Esophagus muscularis mucosa (tissue), 4 donors: ENCODE data around the gene C16orf74. TPM values are rescaled to one million over a fixed set of nuclear protein-coding genes. Genes with fewer than 3 reads are reported as not detected.

Source experiments
- DNase-seq: peaks from one replicate; pipeline ENCODE4 v3.0.0-alpha.2; 2017; ENCODE audit errors: extremely low spot score
- H3K27ac ChIP-seq, 4 donors: fragments of 200-600 bp; sonication (generic); replicated peaks in 1 of 4; 1 replicate in 3 of 4; 2 replicates in 1 of 4; pipeline ENCODE4 v1.5.1; 2016 to 2019; ENCODE audit warnings: mild to moderate bottlenecking in 1 of 4
- H3K27me3 ChIP-seq, 4 donors: fragments of 200-600 bp; sonication (generic); one replicate each; pipeline versions ENCODE4 v1.5.1 to v1.6.0; 2016 to 2019
- H3K36me3 ChIP-seq, 4 donors: fragments of 200-600 bp; sonication (generic); one replicate each; pipeline ENCODE4 v1.5.1; 2016 to 2019
- H3K4me1 ChIP-seq, 4 donors: fragments of 200-600 bp; sonication (generic); one replicate each; pipeline ENCODE4 v1.5.1; 2016 to 2019
- H3K4me3 ChIP-seq, 4 donors: fragments of 200-600 bp; sonication (generic); 1 replicate in 2 of 4; 2 replicates in 2 of 4; pipeline ENCODE4 v1.5.1; 2016 to 2019; ENCODE audit warnings: mild to moderate bottlenecking in 4 of 4, moderate library complexity in 1 of 4
- H3K9me3 ChIP-seq, 4 donors: fragments of 200-600 bp; sonication (generic); 1 replicate in 3 of 4; 2 replicates in 1 of 4; pipeline ENCODE4 v1.5.1; 2016 to 2019
- EP300 ChIP-seq: sonication (generic); formaldehyde crosslinking; IDR thresholded peaks from one replicate; pipeline ENCODE4 v1.6.1; 2017; ENCODE audit warnings: antibody characterized with exemption
- POLR2A ChIP-seq: fragments of 450-650 bp; IDR thresholded peaks from one replicate; pipeline ENCODE4 v1.6.1; 2017; ENCODE audit warnings: antibody characterized with exemption, moderate library complexity, mild to moderate bottlenecking, low read depth
- POLR2AphosphoS5 ChIP-seq, 2 donors: sonication (generic); formaldehyde crosslinking; IDR thresholded peaks; one replicate each; pipeline ENCODE4 v1.6.1; 2017; ENCODE audit warnings: antibody characterized with exemption in 2 of 2
- WGBS: methylation state at CpG from one replicate; pipeline ENCODE4 v1.1.5; 2018; 5-methylcytosine and 5-hydroxymethylcytosine counted together
- intact Hi-C: fragments of 100-400 bp; cut with DNase I; formaldehyde crosslinking; loops from one replicate; pipeline ENCODE4 v1.15.1; 2023
- small RNA-seq, 3 donors: library from RNA; depleted of rRNA; stranded (forward); fragments of <200 nt; gene quantifications; one replicate each; pipeline ENCODE3, GENCODE V24; 2016
- total RNA-seq, 4 donors: library from RNA; depleted of rRNA; stranded (reverse); fragments of >200 nt; gene quantifications; one replicate each; pipeline versions ENCODE4 v1.1.0 to v1.2.1, GENCODE V29; 2016
- TF ChIP-seq, protein P1 (sequence below), 3 experiments: fragments of 200-600 bp in 2 of 3; fragments of 450-650 bp in 1 of 3; sonication (generic) in 2 of 3; IDR thresholded peaks; one replicate each; pipeline ENCODE4 v1.5.1; 2017 to 2019; ENCODE audit warnings: antibody characterized with exemption in 3 of 3, mild to moderate bottlenecking in 2 of 3, moderate library complexity in 1 of 3

Gene C16orf74
- total RNA-seq, 4 donors from 2014 or later: 0.83 to 2.4 (median 0.83) TPM; not detected in 1

DNA sequence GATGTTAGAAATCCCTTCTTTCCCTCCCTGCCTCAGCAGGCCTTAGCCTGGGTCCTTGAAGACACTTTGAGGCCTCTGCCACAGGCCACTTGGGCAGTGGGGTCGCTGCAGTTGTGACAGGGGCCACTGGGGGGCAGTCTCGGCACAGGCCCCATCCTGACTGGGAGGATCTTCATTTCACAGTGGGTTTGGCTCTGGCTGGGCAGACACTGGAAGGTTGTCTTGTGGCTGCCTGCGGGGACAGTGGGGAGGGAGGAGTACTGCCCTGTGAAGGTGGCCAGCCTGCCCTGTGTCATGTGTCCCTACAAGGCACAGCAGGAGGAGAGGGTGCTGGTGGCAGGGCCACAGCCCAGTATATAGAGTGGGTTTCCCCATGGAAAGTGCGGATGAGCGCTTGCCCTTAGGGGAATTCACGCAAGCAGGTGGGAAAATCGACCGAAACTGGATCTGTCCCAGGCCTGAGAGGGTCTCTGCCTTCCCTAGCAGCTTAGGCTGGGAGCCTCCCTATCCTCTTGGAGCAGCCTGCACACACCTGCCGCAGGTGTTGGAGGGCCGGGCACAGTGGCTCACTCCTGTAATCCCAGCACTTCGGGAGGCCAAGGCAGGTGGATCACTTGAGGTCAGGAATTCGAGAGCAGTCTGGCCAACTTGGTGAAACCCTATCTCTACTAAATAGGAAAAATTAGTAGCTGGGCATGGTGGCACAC, 90.9 kb downstream of the C16orf74 start:
- Histone ChIP-seq H3K4me3 (no peak overlapping the region), H3K4me1 (peaks cover 13 to 14% (median 14%) of the 10 kb centered on the region in 4 donors), H3K27me3 (no peaks in the 10 kb centered on the region), H3K9me3 (no peaks in the 10 kb centered on the region), H3K27ac (peak overlapping the region; percentile 9 to 50 (median 32)), H3K36me3 (peaks cover 57 to 95% (median 87%) of the 10 kb centered on the region in 4 donors)
- WGBS: 81% methylated on average over 12 of the region's 12 CpGs
- TF ChIP-seq, protein P1, sequence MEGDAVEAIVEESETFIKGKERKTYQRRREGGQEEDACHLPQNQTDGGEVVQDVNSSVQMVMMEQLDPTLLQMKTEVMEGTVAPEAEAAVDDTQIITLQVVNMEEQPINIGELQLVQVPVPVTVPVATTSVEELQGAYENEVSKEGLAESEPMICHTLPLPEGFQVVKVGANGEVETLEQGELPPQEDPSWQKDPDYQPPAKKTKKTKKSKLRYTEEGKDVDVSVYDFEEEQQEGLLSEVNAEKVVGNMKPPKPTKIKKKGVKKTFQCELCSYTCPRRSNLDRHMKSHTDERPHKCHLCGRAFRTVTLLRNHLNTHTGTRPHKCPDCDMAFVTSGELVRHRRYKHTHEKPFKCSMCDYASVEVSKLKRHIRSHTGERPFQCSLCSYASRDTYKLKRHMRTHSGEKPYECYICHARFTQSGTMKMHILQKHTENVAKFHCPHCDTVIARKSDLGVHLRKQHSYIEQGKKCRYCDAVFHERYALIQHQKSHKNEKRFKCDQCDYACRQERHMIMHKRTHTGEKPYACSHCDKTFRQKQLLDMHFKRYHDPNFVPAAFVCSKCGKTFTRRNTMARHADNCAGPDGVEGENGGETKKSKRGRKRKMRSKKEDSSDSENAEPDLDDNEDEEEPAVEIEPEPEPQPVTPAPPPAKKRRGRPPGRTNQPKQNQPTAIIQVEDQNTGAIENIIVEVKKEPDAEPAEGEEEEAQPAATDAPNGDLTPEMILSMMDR (IDR thresholded peaks at IDR 0.05): peak; percentile 82 to 92 (median 83)
- no peak for TF ChIP-seq POLR2AphosphoS5 (IDR thresholded peaks at IDR 0.05)
- intact Hi-C loops: loop anchor here (1.0 kb wide), 1 partner anchor 57 kb away; no protein-coding TSS in a partner anchor
- DNase-seq: no peak

DNA sequence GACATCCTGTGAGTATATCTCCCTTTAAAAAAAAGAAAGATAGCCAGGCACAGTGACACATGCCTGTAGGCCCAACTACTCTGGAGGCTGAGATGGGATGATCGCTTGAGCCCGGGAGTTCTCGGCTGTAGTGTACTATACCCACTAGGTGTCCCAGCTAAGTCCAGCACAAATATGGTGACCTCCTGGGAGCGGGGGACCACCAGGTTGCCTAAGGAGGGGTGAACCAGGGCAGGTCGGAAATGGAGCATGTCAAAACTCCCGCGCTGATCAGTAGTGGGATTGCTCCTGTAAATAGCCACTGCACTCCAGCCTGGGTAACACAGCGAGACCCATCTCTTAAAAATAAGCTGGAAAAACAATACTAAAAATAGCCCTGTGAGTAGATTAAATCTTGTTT, 91.6 kb downstream of the C16orf74 start:
- H3K27ac ChIP-seq: peak overlapping the region; percentile 9 to 37 (median 22)
- no peaks in the 10 kb centered on the region for H3K9me3 ChIP-seq
- H3K4me3 ChIP-seq: no peak overlapping the region
- peaks cover 14 to 19% (median 14%) of the 10 kb centered on the region in 4 donors for H3K4me1 ChIP-seq
- peaks cover 51 to 95% (median 87%) of the 10 kb centered on the region in 4 donors for H3K36me3 ChIP-seq
- WGBS: 81% methylated on average over 5 of the region's 8 CpGs
- TF ChIP-seq, protein P1 (IDR thresholded peaks at IDR 0.05): no peak
- TF ChIP-seq POLR2AphosphoS5 (IDR thresholded peaks at IDR 0.05) (no peak), EP300 (no peak), POLR2A (no peak)
- H3K27me3 ChIP-seq: no peaks in the 10 kb centered on the region
- DNase-seq: no peak
- intact Hi-C loops: loop anchor here (1.0 kb wide), 1 partner anchor 58 kb away; no protein-coding TSS in a partner anchor

DNA sequence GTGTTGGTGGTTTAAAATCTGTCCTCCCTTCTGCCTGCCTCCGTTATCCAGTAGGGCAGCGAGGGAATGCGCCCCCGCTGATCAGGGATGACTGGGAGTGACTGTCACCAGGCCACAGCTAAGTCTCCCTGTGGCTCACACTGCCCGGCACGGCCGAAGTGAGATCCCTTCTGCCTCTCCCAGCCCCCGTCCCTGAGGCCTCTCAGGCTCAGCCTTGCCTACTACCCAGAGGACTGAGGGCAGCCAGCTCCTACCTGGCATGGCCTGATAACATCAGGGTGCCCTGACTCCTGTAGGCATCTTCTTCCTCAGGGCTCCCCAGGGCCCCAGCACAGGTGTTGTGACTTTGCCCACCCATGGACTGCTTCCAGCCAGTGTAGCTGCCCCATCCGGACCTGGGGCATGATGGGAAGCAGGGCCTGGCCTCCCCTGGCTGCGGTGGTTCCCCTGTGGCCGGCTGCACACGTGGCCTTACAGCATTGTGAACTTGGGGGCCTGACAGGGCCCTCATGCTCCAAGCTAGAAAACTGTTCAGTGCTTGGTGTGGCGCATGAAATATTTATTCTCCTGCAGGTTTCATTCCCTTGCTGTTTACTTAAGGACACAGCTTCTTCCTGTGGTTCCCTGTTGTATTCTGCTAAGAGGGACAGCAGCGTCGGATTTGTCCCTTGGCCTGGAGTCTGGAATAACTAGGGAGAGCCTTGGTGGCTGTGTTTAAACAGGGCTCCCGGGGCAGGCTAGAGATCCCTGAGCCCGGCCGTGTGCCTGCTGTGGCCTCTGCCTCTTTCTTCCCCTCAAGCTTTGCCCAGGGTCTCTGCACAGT, 92.2 kb downstream of the C16orf74 start:
- intact Hi-C loops: loop anchor here (1.0 kb wide), 1 partner anchor 59 kb away; no protein-coding TSS in a partner anchor
- Histone ChIP-seq H3K9me3 (no peaks in the 10 kb centered on the region), H3K4me1 (peaks cover 14 to 23% (median 18%) of the 10 kb centered on the region in 4 donors), H3K36me3 (peaks cover 49 to 92% (median 85%) of the 10 kb centered on the region in 4 donors), H3K27ac (peak overlapping the region in 3 of 4 donors; percentile 15 to 37 (median 28)), H3K27me3 (no peaks in the 10 kb centered on the region), H3K4me3 (no peak overlapping the region)
- 91% methylated on average over 18 of the region's 18 CpGs for WGBS
- no peak for DNase-seq
- TF ChIP-seq POLR2A (no peak), POLR2AphosphoS5 (IDR thresholded peaks at IDR 0.05) (no peak), EP300 (no peak)
- TF ChIP-seq, protein P1 (IDR thresholded peaks at IDR 0.05): no peak

DNA sequence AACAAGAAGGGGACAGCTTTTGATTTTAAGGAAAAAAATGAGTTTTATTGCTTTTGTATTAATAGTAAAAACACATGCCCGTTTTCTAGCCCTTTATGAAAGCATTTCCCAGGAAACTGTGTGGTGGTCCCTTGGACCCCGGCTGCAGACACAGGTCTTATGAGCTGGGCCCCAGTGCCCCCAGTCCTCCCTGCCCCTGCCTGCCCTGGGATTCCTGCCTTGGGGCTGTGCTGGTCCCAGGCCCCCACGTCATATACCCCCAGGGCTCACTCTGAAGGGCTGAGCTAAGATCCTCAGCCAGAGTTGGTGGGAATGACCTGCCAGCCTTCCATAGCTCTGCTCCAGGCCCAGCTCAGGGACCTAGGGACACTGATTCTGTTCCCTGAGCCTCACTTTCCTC, 92.9 kb downstream of the C16orf74 start:
- Histone ChIP-seq H3K27me3 (no peaks in the 10 kb centered on the region), H3K36me3 (peaks cover 42 to 85% (median 80%) of the 10 kb centered on the region in 4 donors), H3K27ac (no peak overlapping the region), H3K9me3 (no peaks in the 10 kb centered on the region), H3K4me1 (peaks cover 20 to 28% (median 25%) of the 10 kb centered on the region in 4 donors), H3K4me3 (no peak overlapping the region)
- intact Hi-C loops: no loop called here
- DNase-seq: no peak
- TF ChIP-seq POLR2AphosphoS5 (IDR thresholded peaks at IDR 0.05): no peak
- TF ChIP-seq, protein P1 (IDR thresholded peaks at IDR 0.05): no peak
- TF ChIP-seq POLR2A: no peak
- no peak for TF ChIP-seq EP300
- WGBS: 95% methylated on average over 3 of the region's 3 CpGs

Small RNA genes within 50 kb of the gene (small RNA-seq; reads per million reads assigned to genes)
- gene RN7SL381P (0 reads per million in 3 donors), gene RNU1-103P (0 reads per million in 3 donors)

Other genes with a start within 250 kb of the C16orf74 start
- gene GSE1, start 137.8 kb downstream of the C16orf74 start, total RNA-seq: 10 to 100 TPM; 45.4 to 79.4 (median 49.5) TPM
- under 1 TPM in 2 of 4 donors, not detected in 2; 0.17 to 0.84 TPM for gene GINS2, start 62.1 kb downstream of the C16orf74 start, total RNA-seq
- gene EMC8, start 48.4 kb upstream of the C16orf74 start, total RNA-seq: 10 to 100 TPM; 26.0 to 41.3 (median 27.6) TPM
- 100 to 1,000 TPM; 555 to 640 (median 575) TPM for gene COX4I1, start 48.6 kb upstream of the C16orf74 start, total RNA-seq
- 10 to 100 TPM in 2 of 4 donors, 1 to 10 TPM in 2; 5.1 to 12.9 (median 10.4) TPM for gene IRF8, start 148.1 kb upstream of the C16orf74 start, total RNA-seq